ENCODE data around the gene UBE2E1. TPM values are rescaled to one million over a fixed set of nuclear protein-coding genes. Genes with fewer than 3 reads are reported as not detected.

UBE2E1 gene
- total RNA-seq, 4 donors from 2014 or later, result 51.1 to 115 (median 85.5) TPM

- no peak for TF ChIP-seq CTCF (IDR thresholded peaks at IDR 0.05; ENCODE audit: low read depth)
Observed at GRCh38 chr3:23837691-23838090, 31.9 kb downstream of the UBE2E1 start.

GRCh38 chr3:23840521-23840920, 34.8 kb downstream of the UBE2E1 start:
- no peak for TF ChIP-seq CTCF (IDR thresholded peaks at IDR 0.05; ENCODE audit: low read depth)

GRCh38 chr3:23843869-23844268, 38.1 kb downstream of the UBE2E1 start:
- no peak for TF ChIP-seq CTCF (IDR thresholded peaks at IDR 0.05; ENCODE audit: low read depth)

DNA sequence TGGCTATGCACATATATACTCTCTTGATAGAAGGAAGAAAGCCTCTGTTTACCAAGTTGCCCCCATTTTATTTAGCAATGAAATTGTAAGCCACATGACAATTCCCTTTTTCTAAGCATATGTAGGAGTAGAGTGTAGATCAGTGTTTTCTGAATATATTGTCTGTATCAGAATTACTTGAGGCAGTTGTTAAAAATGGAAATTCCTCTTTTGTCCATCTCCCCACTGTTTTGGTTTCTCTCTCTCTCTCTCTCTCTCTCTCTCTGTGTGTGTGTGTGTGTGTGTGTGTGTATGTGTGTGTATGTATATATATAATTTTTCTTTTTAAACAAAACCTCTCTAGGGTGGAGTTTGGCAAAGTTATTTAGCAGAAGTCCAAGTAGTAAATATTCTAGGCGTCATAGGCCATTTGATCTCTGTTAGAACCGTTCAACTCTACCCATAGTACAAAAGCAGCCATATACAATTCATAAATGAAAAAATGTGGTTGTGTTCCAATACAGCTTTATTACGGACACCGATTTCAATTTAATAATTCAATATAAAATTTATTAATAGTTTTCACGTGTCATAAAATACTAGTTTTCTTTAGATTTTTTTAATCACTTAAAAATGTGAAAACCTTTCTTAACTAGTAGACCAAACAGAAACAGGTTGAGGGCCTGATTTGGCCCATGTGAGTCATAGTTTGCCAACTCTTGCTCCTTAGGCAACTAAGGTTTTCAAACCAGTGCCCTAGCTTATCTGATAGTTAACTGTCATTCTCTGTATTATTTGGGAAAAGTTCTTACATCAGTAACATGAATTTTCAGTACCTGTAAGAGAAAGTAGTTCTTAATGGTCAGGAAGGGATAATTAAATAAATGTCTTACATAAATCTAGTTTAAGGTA, 39.8 kb downstream of the UBE2E1 start:
- TF ChIP-seq CTCF (IDR thresholded peaks at IDR 0.05; ENCODE audit: low read depth), result no peak

GRCh38 chr3:23856286-23856685, 50.5 kb downstream of the UBE2E1 start:
- TF ChIP-seq CTCF (IDR thresholded peaks at IDR 0.05; ENCODE audit: low read depth), result no peak

DNA sequence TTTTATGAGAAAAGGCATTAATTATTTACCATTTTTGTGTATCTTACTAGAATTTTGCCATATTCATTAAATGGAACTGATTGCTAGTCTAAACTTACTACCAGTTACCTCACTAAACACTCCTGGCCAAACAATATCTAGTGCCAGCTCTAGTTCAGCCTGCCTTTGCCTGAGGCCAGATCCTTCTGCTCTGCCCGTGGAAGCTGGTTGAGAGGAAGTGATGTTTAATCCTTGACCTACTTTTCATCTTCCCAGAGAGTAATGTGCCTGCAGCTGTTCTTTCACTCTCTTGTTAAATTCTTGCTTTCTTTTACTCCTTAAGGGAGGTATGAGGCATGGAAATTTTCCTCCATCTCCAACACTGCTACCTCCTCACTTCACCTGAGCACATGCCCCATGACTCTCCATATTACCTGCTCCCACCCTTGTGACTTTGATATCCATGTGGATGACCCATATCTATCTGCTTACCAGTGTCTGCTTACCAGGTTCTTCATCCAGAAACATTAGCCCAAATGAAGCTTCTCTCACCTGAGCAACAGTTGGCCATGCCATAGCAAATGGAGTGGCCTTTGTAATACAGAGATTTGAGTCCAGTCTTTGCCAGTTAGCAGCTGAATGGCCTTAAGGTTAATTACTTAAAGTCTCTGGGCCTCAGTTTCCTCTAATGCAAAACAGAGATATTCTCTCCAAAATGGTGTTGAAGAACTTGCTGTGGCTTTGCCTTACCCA, 53.4 kb downstream of the UBE2E1 start:
- no peak for TF ChIP-seq CTCF (IDR thresholded peaks at IDR 0.05; ENCODE audit: low read depth)

GRCh38 chr3:23859839-23860382, 54.2 kb downstream of the UBE2E1 start:
- TF ChIP-seq CTCF (IDR thresholded peaks at IDR 0.05; ENCODE audit: low read depth), result no peak

Data from subcutaneous adipose tissue (tissue), 4 donors.